HepG2 (cell line): ENCODE results near the gene SPAG9. TPM values are rescaled to one million over a fixed set of nuclear protein-coding genes. Genes with fewer than 3 reads are reported as not detected.

Experiments used
- CCAR2 ChIP-seq: fragments of 200-400 bp; formaldehyde crosslinking; optimal IDR thresholded peaks from 2 replicates; pipeline ENCODE3; 2018; ENCODE audit warnings: low read depth, mild to moderate bottlenecking, low read length, moderate library complexity
- CCDC6 ChIP-seq: sonication (generic); formaldehyde crosslinking; IDR thresholded peaks from 2 replicates; pipeline ENCODE4 v1.8.1; 2022; ENCODE audit warnings: mild to moderate bottlenecking, missing genetic modification reagents, moderate library complexity
- CENPBD1 ChIP-seq: sonication (generic); formaldehyde crosslinking; IDR thresholded peaks from 2 replicates; pipeline ENCODE4 v1.8.0; 2022; ENCODE audit warnings: missing genetic modification reagents, low read depth, mild to moderate bottlenecking, borderline replicate concordance
- DNMT3B ChIP-seq: conservative IDR thresholded peaks from 2 replicates; pipeline ENCODE4 v1.6.1; 2016; ENCODE audit warnings: missing biosample characterization, control low read depth
- HDAC2 ChIP-seq: sonication (generic); formaldehyde crosslinking; IDR thresholded peaks from 2 replicates; pipeline ENCODE4 v1.4.0; 2020; ENCODE audit warnings: missing genetic modification reagents
- KMT2B ChIP-seq: IDR thresholded peaks from 2 replicates; pipeline ENCODE4 v1.6.1; 2016; ENCODE audit warnings: missing genetic modification reagents, missing compliant biosample characterization
- PRDM10 ChIP-seq: sonication (generic); formaldehyde crosslinking; IDR thresholded peaks from 2 replicates; pipeline ENCODE4 v1.4.0; 2020; ENCODE audit warnings: low read depth, missing genetic modification reagents
- RBM22 ChIP-seq: fragments of 200-400 bp; formaldehyde crosslinking; optimal IDR thresholded peaks from 2 replicates; pipeline ENCODE3; 2017; ENCODE audit warnings: mild to moderate bottlenecking, low read length, moderate library complexity
- SMAD9 ChIP-seq: sonication (generic); formaldehyde crosslinking; IDR thresholded peaks from 2 replicates; pipeline ENCODE4 v1.5.1; 2020; ENCODE audit warnings: mild to moderate bottlenecking, missing genetic modification reagents
- TBX2 ChIP-seq: sonication (generic); formaldehyde crosslinking; IDR thresholded peaks from 2 replicates; pipeline ENCODE4 v1.5.0; 2020; ENCODE audit warnings: missing genetic modification reagents, mild to moderate bottlenecking, borderline replicate concordance
- TBX3 ChIP-seq: fragments of 450-650 bp; IDR thresholded peaks from 2 replicates; pipeline ENCODE4 v1.6.1; 2017; ENCODE audit warnings: antibody characterized with exemption, mild to moderate bottlenecking, inconsistent platforms, borderline replicate concordance
- THYN1 ChIP-seq: sonication (generic); formaldehyde crosslinking; IDR thresholded peaks from 2 replicates; pipeline ENCODE4 v1.8.1; 2023; ENCODE audit warnings: low read depth, mild to moderate bottlenecking, moderate library complexity, missing genetic modification reagents, borderline replicate concordance
- ZNF512B ChIP-seq: sonication (generic); formaldehyde crosslinking; IDR thresholded peaks from 2 replicates; pipeline ENCODE4 v1.5.1; 2020; ENCODE audit warnings: missing genetic modification reagents, mild to moderate bottlenecking, borderline replicate concordance
- polyA plus RNA-seq, 8 experiments: library from polyadenylated mRNA; depleted of rRNA in 3 of 8; stranded (reverse) in 7 of 8; unstranded in 1 of 8; fragments of >200 nt; fragmentation: Illumina TruSeq in 4 of 8; extraction: Trizol in 4 of 8; gene quantifications; 2 replicates each; pipeline versions ENCODE4 v1.2.1 to v1.2.3, GENCODE V29; 2011 to 2016; ENCODE audit warnings: low read depth in 4 of 8, missing spikeins in 1 of 8, mixed read lengths in 1 of 8; ENCODE audit not compliant: insufficient read depth in 1 of 8
- total RNA-seq, 5 experiments: library from RNA; depleted of rRNA; stranded (reverse); fragments of >200 nt; fragmentation: Illumina TruSeq; extraction: Trizol; gene quantifications; 2 replicates each; pipeline ENCODE4 v1.2.3, GENCODE V29; 2016; ENCODE audit warnings: low read depth in 1 of 5
- TF ChIP-seq, protein P1 (sequence below): sonication (generic); formaldehyde crosslinking; IDR thresholded peaks from 2 replicates; pipeline ENCODE4 v1.5.0; 2020; ENCODE audit warnings: mild to moderate bottlenecking, missing genetic modification reagents, borderline replicate concordance
- TF ChIP-seq, protein P2 (sequence below): sonication (generic); formaldehyde crosslinking; IDR thresholded peaks from 2 replicates; pipeline ENCODE4 v1.5.0; 2020; ENCODE audit warnings: mild to moderate bottlenecking, missing genetic modification reagents, moderate library complexity

The SPAG9 gene
- total and polyA plus RNA-seq, 2 of the 13 experiments (the other 11 are each of a cell fraction or from before 2014, with no cell fraction given), result 43.2 to 78.6 TPM

- TF ChIP-seq PRDM10 (CRISPR knock-in tag) (peak; percentile 70; the same call in 1 of the 2 replicates), DNMT3B (CRISPR knock-in tag) (no peak), ZNF512B (no peak), CCDC6 (CRISPR knock-in tag) (no peak), HDAC2 (no peak), KMT2B (no peak), CENPBD1 (CRISPR knock-in tag) (no peak), CCAR2 (no peak), TBX3 (no peak), SMAD9 (no peak), TBX2 (CRISPR knock-in tag) (peak; percentile 9; the same call in 1 of the 2 replicates), RBM22 (no peak), THYN1 (no peak)
- TF ChIP-seq, protein P1, sequence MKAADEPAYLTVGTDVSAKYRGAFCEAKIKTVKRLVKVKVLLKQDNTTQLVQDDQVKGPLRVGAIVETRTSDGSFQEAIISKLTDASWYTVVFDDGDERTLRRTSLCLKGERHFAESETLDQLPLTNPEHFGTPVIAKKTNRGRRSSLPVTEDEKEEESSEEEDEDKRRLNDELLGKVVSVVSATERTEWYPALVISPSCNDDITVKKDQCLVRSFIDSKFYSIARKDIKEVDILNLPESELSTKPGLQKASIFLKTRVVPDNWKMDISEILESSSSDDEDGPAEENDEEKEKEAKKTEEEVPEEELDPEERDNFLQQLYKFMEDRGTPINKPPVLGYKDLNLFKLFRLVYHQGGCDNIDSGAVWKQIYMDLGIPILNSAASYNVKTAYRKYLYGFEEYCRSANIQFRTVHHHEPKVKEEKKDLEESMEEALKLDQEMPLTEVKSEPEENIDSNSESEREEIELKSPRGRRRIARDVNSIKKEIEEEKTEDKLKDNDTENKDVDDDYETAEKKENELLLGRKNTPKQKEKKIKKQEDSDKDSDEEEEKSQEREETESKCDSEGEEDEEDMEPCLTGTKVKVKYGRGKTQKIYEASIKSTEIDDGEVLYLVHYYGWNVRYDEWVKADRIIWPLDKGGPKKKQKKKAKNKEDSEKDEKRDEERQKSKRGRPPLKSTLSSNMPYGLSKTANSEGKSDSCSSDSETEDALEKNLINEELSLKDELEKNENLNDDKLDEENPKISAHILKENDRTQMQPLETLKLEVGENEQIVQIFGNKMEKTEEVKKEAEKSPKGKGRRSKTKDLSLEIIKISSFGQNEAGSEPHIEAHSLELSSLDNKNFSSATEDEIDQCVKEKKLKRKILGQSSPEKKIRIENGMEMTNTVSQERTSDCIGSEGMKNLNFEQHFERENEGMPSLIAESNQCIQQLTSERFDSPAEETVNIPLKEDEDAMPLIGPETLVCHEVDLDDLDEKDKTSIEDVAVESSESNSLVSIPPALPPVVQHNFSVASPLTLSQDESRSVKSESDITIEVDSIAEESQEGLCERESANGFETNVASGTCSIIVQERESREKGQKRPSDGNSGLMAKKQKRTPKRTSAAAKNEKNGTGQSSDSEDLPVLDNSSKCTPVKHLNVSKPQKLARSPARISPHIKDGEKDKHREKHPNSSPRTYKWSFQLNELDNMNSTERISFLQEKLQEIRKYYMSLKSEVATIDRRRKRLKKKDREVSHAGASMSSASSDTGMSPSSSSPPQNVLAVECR (CRISPR knock-in tag), result no peak
- TF ChIP-seq, protein P2, sequence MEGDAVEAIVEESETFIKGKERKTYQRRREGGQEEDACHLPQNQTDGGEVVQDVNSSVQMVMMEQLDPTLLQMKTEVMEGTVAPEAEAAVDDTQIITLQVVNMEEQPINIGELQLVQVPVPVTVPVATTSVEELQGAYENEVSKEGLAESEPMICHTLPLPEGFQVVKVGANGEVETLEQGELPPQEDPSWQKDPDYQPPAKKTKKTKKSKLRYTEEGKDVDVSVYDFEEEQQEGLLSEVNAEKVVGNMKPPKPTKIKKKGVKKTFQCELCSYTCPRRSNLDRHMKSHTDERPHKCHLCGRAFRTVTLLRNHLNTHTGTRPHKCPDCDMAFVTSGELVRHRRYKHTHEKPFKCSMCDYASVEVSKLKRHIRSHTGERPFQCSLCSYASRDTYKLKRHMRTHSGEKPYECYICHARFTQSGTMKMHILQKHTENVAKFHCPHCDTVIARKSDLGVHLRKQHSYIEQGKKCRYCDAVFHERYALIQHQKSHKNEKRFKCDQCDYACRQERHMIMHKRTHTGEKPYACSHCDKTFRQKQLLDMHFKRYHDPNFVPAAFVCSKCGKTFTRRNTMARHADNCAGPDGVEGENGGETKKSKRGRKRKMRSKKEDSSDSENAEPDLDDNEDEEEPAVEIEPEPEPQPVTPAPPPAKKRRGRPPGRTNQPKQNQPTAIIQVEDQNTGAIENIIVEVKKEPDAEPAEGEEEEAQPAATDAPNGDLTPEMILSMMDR (CRISPR knock-in tag), result no peak
Measured at GRCh38 chr17:50944902-50945720, 175.6 kb downstream of the SPAG9 start (continued).
